GM21526 (cell line): ENCODE results near the gene CRACR2B.

Source experiments
- ATAC-seq: cut with Tn5 transposase; IDR thresholded peaks from one replicate; pipeline ENCODE4 v1.9.1; 2021; ENCODE audit warnings: moderate library complexity; ENCODE audit not compliant: unreplicated experiment, low FRiP score

Gene CRACR2B

DNA sequence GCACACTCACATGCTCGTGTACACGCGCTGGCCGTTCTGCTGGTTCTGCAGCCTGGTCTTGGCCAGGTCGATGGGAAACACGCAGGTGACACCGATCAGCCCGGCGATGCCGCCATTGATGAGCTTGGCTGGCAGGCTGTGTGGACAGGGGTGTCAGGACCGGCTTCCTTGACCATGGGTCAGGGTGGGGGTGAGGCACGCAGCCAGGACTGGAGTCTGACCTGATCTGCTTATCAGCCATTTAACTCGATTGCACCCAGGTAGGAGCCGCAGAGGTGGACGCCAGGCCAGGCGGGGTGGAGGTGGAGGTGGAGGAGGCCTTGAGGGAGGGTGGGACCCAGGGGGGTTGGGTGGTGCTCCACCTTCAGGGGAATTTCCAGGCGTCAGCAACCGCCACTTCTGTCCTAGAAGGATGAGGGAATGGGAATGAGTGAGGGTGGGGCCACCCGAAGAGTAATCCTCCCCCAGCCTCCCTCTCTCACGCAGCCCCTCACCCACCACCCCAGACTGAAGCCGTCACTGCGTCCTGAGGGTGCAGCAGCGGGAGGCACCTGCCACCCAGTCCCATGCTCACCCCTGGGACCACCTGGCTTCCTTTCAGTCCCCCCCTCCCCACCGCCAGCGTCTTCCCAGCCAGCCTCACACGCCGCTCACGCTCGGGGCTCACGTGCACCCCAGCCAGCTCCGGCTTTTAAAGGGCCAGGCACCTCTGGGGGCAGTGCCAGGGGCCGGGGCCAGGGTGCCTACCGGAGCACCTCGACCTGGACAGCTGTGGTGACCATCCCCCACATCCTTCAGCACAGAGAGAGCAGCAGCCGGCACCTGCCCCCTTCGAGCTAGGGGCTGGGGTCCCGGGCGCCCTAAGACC lies 32.7 kb upstream of the CRACR2B start:
- no peak for ATAC-seq

GRCh38 chr11:795634-796564 lies 31.8 kb upstream of the CRACR2B start:
- ATAC-seq, result no peak

DNA sequence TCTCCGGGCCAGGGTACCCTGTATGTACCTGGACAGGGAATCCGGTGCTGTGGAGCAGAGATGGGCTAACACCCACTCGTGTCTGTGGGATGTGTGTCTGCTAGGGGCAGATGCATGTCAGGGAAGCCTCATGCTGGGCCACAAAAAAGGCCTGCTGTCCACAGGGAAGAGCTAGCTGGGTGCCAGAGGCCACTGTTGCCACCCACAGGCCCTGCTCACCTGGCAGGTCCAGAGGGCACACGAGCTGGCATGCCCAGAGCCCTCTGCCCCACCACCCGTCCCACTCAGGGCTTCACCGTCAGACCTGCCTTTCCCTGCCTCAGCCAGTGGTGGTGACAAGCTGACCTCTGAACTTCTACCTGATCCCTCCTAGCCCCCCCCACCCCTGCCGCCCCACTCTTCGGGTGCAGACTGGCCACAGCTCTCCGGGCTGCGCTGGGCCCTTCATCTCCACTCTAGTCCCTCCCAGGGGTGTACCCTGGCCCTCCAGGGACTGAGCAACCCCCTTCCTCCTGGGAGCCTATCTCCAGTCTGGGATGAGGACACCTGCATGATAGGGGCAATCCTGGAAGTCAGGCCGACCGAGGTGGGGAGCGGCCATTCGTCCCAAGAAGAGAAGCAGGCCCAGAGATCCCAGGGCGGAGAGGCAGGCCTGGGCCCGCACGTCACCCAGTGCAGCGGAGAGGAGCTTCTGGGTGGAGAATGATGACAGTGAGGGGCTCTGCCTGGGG lies 31.0 kb upstream of the CRACR2B start:
- no peak for ATAC-seq

- peak; percentile 36 for ATAC-seq
These were observed 30.2 kb upstream of the CRACR2B start for GRCh38 chr11:797296-798092.

- peak; percentile 55 for ATAC-seq
These were observed 29.5 kb upstream of the CRACR2B start, which contains the start of gene SLC25A22 for GRCh38 chr11:798093-798713. Gene SLC25A22 (minus strand): TSS chr11:798281. CDS start chr11:795006, 3,275 bp downstream.

- no peak for ATAC-seq
These were observed 27.9 kb upstream of the CRACR2B start for GRCh38 chr11:799641-800316.

- ATAC-seq, result no peak
These were observed 27.2 kb upstream of the CRACR2B start for GRCh38 chr11:800473-800872.

GRCh38 chr11:801097-801780 lies 26.5 kb upstream of the CRACR2B start:
- ATAC-seq, result no peak

- ATAC-seq, result no peak
These were observed 25.6 kb upstream of the CRACR2B start for GRCh38 chr11:802018-802617.

- no peak for ATAC-seq
These were observed 24.8 kb upstream of the CRACR2B start for GRCh38 chr11:802693-803466.

DNA sequence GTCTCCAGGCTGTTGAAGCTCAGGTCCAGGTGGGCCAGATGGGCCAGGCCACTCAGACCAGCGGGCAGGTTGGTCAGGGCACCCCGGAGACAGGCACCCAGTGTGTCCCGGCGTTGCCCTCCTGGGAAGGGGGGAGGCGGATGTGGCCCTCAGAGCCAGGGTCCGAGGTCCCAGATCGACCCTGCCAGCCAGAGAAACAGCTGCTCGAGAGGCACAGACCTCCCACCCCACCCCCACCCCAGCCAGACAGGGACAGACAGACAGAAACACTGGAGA lies 24.3 kb upstream of the CRACR2B start:
- ATAC-seq, result no peak

- no peak for ATAC-seq
These were observed 23.7 kb upstream of the CRACR2B start for GRCh38 chr11:803770-804598.

GRCh38 chr11:804599-804964 lies 23.1 kb upstream of the CRACR2B start:
- ATAC-seq, result no peak

GRCh38 chr11:808427-809286 lies 19.1 kb upstream of the CRACR2B start:
- ATAC-seq, result no peak

- peak; percentile 60 for ATAC-seq
These were observed 18.3 kb upstream of the CRACR2B start, which contains the start of gene RPLP2 for GRCh38 chr11:809287-810039. Gene RPLP2 (plus strand): TSS chr11:809967. CDS start chr11:810235, 268 bp downstream.
